ENCODE results near the gene UFSP1. TPM values are rescaled to one million over a fixed set of nuclear protein-coding genes. Genes with fewer than 3 reads are reported as not detected.

Gene UFSP1
- total and polyA plus RNA-seq, 10 of the 15 experiments (the other 5 are each of a cell fraction or from before 2014, with no cell fraction given), result 0.14 to 10.6 (median 2.8) TPM

- intact Hi-C loops (cut with micrococcal nuclease; ENCODE audit: unreplicated experiment), result loop anchor here (5.0 kb wide), 1 partner anchor 75 kb away; the partner anchor contains the start of gene MUC12
- Histone ChIP-seq H2AFZ (ENCODE audit: control insufficient read depth, low read depth, low read length) (no peak overlapping the region), H3K36me3 (ENCODE audit: control insufficient read depth in 2 of 2, insufficient read depth in 2 of 2, low read length in 1 of 2) (peaks cover 6 to 9% of the 10 kb centered on the region in 2 experiments; a peak in 3 of 4 replicates), H3K4me1 (ENCODE audit: control insufficient read depth, insufficient read depth, low read length) (peaks cover 29% of the 10 kb centered on the region), H3K9me3 (replicated peaks; ENCODE audit: control insufficient read depth, insufficient read depth, low read length) (no peaks in the 10 kb centered on the region), H3K9ac (ENCODE audit: control insufficient read depth, insufficient read depth, low read length) (no peak overlapping the region), H4K20me1 (ENCODE audit: control insufficient read depth, insufficient read depth) (no peaks in the 10 kb centered on the region), H3K4me3 (no peak overlapping the region), H3K79me2 (ENCODE audit: control insufficient read depth, insufficient read depth, low read length) (peaks cover 18% of the 10 kb centered on the region), H3K27me3 (replicated peaks in 1 of 2; ENCODE audit: control insufficient read depth in 2 of 2, insufficient read depth in 2 of 2, low read length in 1 of 2) (peaks cover 6 to 7% of the 10 kb centered on the region in 2 experiments), H3K4me2 (ENCODE audit: control insufficient read depth, insufficient read depth) (no peak overlapping the region), H3K27ac (ENCODE audit: control insufficient read depth, insufficient read depth) (no peak overlapping the region)
- no peak for ATAC-seq
- ChIA-PET CTCF (interaction anchor here (1.3 kb wide), 1 partner anchor 245 kb away, joined by 3 read pairs; no protein-coding TSS in a partner anchor), POLR2A (interaction anchor here (1.0 to 1.1 kb wide), 2 partner anchors 17 to 230 kb away, joined by 3 to 4 read pairs; partner anchors contain the start of gene SRRT), RAD21 (ENCODE audit: unreplicated experiment) (no interaction called here), SMC1A (ENCODE audit: uncharacterized antibody, unreplicated experiment) (no interaction called here)
- no peak for FAIRE-seq
- WGBS (ENCODE audit: insufficient coverage, insufficient replicate concordance, low lambda C conversion rate, missing lambda C conversion rate), result 53% methylated on average over 42 of the region's 44 CpGs
- DNase-seq (ENCODE audit: low read depth, low spot score), result no peak
- TF ChIP-seq ZNF384 (IDR thresholded peaks at IDR 0.05; ENCODE audit: borderline replicate concordance, low read depth, low read length), result no peak
- peak in 1 of 2 experiments; percentile 17; a peak in 1 of 4 replicates for TF ChIP-seq BHLHE40 (IDR thresholded peaks at IDR 0.05; ENCODE audit: borderline replicate concordance in 1 of 2, low read depth in 2 of 2, low read length in 1 of 2)
- in situ Hi-C loops (cut with MboI), result loop anchor here (5.0 kb wide), 1 partner anchor 165 kb away; no protein-coding TSS in a partner anchor
- BruUV-seq (replicated peaks), result no TSS peak
Observed at GRCh38 chr7:100892364-100893317, 3.1 kb upstream of the UFSP1 start.
